Measurements from ENCODE around the gene DYNLT2. TPM values are rescaled to one million over a fixed set of nuclear protein-coding genes. Genes with fewer than 3 reads are reported as not detected.

Gene DYNLT2, protein sequence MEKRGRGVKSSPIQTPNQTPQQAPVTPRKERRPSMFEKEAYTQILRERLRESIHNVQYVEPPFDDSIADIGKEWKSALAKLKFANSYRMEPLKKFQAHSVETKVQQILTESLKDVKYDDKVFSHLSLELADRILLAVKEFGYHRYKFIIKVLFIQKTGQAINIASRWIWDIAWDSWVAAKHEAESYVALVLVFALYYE
- total RNA-seq, result 0.75 TPM
- long read RNA-seq, partial matches to known transcripts, result 0 of 1 reads
- long read RNA-seq, other reads (novel, unspliced or antisense), result 0 of 1 reads

DNA sequence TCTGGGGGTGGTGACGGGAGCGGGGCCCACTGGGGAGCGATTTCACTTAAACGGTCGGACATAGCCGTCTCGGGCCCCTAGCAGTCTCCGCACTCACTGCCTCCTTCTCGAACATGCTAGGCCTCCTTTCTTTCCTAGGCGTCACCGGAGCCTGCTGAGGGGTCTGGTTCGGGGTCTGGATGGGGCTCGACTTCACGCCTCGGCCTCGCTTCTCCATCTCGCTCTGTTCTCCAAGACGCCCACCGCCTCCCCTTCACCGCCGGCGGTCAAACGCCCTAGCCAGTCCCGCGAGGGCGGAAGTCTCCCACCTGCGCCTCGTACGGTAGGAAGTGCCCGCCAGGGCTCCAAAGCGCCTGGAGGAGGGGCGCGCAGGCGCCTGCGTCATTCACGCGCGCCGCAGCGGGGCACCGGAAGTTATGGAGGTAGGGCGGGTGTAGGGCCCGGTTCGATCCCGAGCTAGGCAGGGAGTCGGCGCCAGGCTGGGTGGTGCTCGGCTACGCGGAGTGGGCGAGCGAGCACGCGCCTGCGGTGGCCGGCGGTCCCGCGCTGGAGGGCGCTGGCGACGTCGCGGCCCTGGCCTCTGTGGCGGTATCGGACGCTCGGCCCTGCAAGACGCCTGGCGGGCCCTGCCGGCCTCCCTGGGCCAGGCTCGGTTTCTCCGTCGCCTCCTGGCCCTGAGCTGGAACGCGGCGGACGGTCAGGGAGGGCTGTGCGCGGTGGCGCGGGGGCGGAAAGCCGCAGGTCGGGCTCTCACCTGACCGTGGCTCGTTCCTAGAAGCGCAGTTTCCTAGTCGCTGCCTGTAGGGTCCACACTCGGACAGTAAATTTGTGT, at the start of gene DYNLT2, which contains the start of gene ERMARD:
Gene DYNLT2 (minus strand): TSS at position 331 of the 832 bp plus-strand sequence. CDS start 114 bp downstream, at position 217.
Gene ERMARD (plus strand): TSS at position 381 of the 832 bp plus-strand sequence. CDS start 36 bp downstream, at position 417.
- DNase-seq (peak; percentile 96), ATAC-seq (ENCODE audit: poor library complexity) (peak; percentile 100)
- intact Hi-C loops (cut with DNase I), result loop anchor here (10.0 kb wide), 1 partner anchor 803 kb away; the partner anchor contains the start of genes PSMB1 and TBP

DNA sequence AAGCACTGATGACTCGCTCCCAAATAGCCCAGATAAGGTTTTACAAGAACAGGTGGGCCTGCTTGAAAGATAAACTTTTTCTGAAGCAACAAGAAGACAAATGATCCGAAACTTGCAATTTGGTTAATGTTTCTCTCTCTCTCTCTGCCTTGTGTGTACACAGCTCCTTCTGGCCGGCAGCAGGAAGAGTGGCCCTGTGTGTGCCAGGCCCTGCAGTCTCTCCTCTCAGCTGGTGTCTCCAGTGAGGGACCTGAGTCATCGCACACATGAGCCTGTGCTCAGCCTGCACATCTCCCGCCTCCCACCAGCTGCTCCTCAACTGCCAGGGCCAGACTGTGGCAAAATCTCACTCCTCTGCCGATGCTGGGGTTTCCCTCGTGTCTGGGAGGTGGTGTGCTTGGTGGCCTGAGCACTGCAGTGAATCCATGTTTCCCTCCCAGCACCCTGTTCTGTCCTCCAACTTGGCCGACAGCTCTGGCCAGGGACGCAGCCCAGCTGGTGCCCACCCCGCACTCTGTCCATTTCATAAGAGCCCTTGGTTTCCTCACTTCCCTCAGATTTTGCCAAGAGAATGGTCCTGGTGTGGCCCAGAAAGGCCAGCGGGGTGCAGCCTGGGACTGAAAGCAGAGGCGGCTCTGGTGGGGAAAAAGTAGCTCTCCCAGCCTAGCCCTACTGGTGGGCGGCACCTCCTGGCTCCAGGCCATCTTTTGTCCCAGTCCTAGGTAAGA, 49.5 kb upstream of the DYNLT2 start:
- intact Hi-C loops (cut with DNase I), result no loop called here
- ATAC-seq (ENCODE audit: poor library complexity) (no peak), DNase-seq (no peak)

DNA sequence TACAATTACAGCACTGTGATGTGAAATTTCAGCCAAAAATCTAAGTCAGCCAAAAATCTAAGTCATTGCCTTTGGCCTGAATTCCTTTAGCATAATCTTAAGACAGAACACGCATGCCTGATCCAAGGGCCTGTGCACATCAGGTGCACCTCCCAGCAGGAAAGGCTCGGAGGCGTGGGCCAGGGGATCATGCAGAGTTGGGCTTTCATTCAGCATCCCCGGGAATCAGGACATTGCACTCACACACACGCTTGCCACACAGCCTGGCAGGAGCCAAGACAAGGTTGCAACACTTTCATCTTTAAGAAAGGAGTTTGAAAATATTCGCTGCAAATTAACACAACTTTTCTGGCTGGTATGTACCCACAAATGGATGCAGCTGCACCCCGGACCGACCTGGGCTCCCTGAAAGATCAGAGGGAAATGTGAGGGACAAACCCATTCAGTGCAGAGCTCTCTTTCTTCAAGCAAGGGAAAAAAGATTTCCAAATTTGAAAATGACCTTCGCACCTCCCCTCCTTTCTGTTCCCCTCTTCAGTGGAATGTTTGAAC, 48.8 kb upstream of the DYNLT2 start:
- DNase-seq (no peak), ATAC-seq (ENCODE audit: poor library complexity) (no peak)
- intact Hi-C loops (cut with DNase I), result no loop called here

DNA sequence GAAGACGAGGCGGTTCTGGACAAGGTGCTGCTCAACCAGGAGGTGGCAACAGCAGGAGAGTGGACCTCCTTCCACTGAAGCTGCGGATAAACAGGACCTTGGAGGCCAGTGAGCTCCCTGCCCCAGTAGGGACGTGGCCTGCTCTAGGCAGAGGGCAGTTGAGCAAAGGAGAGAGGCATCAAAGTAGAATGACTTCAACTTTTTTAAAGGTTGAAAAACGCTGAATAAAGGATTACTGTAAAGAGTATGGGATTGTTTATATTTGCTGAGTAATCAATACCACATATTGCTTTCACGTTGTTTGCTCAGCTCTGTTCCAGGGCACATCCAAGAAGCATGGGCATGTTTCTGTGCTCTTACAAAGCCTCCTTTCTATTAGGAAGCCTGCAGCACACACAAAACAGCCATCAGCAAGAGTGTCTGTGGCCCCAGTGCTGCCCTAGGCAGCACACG, 48.1 kb upstream of the DYNLT2 start:
- no peak for DNase-seq
- no peak for ATAC-seq (ENCODE audit: poor library complexity)
- intact Hi-C loops (cut with DNase I), result no loop called here

DNA sequence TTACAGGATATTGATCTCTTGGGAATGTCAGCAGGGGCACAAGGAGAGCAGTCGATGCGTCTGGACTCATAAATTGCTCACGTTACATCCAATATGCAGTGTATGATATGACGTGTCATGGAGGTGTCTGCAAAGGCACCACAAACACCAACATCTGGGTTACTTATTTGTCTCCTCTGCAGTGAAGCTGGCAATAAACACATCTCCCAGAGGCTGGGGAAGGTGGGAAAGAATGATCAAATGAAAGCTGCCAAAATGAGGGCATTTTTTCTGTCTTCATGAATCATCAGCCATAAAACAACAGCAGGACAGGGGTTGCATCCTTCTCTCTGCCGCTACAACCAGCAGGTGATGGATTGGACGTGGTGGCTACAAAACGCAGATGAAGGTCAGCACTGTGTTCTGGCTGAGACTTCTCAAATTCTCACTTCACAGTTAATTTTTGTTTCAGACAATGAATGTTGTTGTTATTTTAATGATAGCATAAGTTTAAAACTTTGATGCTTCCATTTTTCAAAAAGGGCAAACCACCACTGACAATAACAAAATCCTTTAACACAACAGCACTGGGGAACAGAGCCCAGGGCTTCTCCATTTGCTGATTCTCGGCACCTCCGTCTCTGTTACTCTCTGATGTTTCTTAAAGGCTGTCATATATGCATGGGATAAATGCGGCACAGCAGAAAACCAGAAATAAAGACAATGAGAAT, 47.5 kb upstream of the DYNLT2 start:
- ATAC-seq (ENCODE audit: poor library complexity) (no peak), DNase-seq (no peak)
- intact Hi-C loops (cut with DNase I), result no loop called here

DNA sequence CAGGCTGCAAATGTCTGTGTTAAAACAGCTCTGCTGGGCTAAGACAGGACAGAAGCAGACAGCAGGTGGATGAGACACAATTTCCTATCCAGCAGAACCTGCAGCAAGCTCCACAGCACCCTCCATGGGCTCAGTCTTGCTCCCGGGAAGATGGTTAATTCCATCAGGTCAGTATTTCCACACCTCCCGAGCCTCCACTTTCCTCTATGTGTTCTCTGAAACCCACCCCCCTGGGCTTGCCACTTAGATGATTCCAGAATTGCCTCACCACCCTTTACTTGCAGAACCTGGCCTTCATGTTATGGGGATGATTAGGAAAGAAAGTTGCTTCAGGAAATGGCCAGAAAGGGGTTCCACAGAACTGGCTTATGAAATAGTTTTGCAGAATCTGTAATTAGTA, 43.8 kb upstream of the DYNLT2 start:
- no peak for DNase-seq
- no peak for ATAC-seq (ENCODE audit: poor library complexity)
- intact Hi-C loops (cut with DNase I), result no loop called here

DNA sequence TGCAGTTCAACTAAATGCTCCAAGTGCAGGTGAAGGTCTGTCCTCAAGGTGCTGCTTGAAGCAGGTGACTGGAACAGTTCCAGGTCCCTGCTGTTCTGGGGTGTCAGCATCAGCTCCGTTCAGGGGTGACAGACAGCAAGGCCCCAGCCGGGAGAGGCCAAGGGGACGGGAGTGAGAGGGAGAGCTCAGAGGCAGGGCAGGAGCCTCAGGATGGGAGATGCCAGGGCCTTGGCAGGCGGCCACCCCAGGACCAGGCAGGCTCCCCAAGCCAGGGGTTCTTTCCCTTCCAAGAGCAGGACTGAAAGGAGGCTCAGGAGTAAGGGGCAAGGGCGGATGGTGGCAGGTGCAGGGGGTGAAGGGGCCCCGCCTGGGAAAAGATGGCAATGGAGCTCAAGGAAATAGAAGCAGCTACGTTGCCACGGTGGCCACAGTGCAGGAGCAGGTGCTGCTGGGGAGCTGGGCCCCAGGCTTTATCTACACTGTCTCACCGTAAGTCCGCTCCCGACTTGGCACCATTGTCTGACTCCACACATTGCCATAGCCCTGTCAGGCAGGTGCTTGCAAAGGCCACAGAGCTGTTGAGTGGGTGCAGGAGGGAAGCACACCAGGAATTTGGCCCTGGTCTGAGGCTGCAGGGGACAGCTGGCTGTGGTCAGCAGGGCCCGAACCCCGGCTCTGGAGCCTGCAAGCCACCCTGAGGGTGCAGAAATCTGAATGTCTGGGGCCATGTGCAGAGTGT, 43.1 kb upstream of the DYNLT2 start:
- DNase-seq, result no peak
- intact Hi-C loops (cut with DNase I), result no loop called here
- no peak for ATAC-seq (ENCODE audit: poor library complexity)

DNA sequence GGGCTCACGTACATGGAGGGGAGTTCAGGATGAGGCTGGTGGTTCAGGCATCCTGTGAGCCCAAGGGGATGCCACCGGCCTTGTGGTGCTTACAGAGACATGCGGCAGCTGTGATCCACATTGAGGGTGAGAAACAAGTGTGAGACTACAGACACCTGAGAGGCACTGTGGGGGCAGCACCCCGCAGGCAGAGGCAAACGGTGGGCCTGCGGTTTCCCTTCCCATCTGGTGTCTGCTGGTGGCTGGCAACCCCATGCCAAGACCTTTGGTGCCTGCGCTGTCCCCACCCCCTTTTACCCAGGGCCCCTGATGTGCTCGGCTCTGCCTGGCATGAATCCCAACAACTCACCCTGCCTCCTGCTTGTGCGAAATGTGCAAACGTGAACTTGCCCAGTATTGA, 42.0 kb upstream of the DYNLT2 start:
- intact Hi-C loops (cut with DNase I), result no loop called here
- ATAC-seq (ENCODE audit: poor library complexity) (no peak), DNase-seq (no peak)

DNA sequence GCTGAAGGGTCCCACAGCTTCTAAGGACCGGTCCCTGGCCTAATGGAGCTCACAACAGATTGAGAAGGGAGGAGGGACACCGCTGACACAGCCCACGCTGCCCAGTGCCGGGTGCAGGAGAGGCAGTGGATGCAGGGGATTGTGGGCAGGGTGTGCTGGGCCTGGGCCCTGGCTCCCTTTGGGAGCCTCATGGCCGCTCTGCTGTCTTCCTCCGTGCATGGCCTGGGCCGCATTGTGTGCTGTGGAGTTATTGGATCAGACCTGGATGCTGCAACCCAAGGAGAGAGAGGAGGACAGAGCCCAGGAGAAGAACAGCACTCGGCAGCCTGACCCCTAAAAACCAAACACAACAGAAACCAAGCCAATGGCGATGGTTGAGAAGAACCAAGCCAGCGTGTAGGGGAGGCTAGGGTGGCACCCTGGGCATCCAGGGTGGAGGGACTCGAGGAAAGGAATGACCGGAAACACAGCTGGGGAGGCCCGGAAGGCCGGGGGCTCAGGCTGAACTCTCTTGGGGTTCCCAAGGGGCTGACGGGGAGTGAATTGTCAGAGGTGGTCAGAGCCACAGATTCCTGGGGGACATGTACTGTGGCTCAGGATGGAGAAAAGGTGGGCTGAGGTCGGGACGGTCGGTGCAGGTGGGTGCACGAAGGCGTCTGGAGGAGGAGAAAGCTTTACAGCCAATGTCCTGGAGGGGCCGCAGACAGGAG, 41.1 kb upstream of the DYNLT2 start:
- DNase-seq (no peak), ATAC-seq (ENCODE audit: poor library complexity) (no peak)
- intact Hi-C loops (cut with DNase I), result no loop called here

DNA sequence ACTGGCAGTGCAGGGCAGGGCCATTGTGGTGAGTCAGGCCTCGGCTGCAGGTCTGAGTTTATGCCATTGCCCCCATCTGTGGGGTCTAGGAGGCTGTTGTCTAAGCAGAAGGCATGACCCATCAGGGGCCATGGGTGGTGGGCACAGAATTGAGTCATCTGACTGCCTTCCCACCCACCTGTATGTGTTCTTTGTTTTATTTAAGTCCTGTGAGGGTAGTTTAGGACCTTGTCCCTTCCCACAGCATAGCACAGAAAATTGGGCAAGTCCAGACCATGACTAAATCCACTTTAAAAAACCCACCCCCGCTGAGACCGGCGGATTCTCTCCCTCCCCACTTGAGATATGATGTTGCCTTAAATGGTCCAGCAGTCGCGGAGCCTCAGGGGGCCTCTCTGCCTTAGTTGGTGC, 40.4 kb upstream of the DYNLT2 start:
- intact Hi-C loops (cut with DNase I), result no loop called here
- DNase-seq (no peak), ATAC-seq (ENCODE audit: poor library complexity) (no peak)

DNA sequence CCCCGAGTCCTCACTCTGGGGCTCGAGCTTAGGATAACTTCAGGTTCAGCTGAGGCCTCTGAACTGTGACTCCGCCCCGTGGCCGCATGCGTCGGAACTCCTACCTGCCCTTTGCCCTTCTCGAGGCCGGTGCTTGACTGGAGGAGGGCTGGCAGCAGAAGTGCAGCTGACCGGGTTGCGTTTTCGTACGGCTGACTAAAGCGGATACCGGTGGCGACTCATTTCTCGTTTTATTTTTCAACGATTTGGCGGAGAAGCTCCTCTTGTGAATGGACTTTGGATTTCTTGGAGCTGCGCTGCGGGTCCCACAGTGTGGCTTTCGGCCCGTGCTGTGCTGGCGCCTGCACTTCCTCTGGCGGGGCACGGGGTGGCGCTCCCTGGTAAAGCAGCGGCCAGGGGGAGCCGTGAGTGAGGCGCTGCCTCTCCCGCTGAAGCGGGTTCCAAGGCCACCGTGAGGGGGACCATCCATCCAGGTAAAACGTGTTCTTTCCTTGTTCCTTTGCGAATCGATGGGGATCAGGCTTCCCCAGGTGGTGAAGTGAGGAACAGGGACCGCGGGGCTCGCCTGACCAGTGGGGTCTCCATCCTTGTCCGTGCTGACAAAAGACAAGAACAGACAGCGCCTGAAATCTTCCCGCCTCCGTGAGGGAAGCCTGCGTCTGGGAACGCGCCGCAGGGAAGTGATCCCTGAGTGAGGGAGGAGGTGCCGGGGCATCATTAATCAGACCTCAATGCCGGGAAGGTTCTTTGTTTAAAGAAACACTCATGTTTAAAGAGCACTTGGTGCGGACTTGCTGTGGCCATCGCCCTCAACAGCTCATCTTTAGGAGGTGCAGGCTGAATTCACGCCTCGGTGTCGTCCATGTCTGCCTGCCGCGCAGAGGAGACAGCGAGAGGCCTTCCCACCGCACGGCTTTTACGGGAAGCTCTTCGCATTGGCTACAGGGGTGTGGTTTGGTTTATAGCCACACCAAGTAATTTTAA, 38.9 kb upstream of the DYNLT2 start:
- intact Hi-C loops (cut with DNase I), result loop anchor here (5.0 kb wide), 1 partner anchor 742 kb away; no protein-coding TSS in a partner anchor
- ATAC-seq (ENCODE audit: poor library complexity), result peak; percentile 98
- DNase-seq, result peak; percentile 79

DNA sequence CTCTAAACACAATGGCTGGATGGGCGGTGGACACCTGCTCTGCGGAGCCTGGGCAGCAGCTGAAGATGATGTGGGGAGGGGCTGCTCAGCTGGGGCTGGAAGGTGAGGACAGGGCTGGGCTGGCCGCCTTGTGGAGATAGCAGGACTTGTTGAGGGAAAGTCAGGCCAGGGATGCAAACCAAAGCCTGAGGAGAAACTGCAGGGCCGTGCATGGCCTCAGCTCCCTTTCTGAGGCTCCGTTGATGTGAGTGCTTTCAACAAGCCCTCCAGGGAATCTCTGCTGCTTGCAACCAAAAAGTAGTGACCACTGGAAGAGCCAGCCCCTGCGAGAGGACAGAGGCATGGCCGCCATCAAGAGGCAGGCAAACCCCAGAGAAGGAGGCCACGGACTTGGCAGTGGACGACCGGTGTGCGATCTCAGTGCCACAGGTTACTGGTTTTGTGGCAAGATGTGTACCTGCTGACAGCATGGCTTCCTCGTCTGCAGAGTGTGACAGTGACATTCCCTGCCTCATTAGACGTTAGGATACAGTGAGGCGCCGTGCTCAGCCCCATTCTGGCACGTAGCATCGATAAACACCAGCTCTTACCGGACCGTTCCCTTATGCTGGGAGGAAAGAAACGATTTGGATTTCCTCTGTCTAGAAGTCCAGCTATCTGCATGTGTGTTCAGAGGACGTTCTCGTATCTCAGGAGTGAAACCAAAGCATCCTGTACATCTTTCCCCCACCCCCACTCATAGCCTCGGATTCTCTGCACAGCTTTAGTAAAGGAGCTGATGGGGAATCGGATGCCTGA, 38.0 kb upstream of the DYNLT2 start:
- DNase-seq (no peak), ATAC-seq (ENCODE audit: poor library complexity) (no peak)
- intact Hi-C loops (cut with DNase I), result loop anchor here (5.0 kb wide), 1 partner anchor 743 kb away; no protein-coding TSS in a partner anchor

DNA sequence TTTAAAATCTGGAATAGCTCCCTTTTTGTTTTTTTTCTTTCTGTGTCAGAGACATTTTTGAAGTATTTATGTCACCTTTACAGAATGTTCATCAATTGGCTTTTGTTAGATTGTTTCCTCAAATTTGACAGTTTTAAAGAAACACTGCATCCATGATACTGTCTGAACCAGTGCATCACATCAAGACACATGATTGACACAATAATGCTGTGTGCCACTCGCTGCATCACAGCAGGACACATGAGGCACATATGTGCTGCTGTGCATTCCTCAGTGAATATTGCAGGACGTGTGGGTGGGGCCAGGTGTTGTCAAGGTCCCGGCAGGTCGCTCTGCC, 37.4 kb upstream of the DYNLT2 start:
- DNase-seq (no peak), ATAC-seq (ENCODE audit: poor library complexity) (no peak)
- intact Hi-C loops (cut with DNase I), result loop anchor here (5.0 kb wide), 1 partner anchor 744 kb away; no protein-coding TSS in a partner anchor

DNA sequence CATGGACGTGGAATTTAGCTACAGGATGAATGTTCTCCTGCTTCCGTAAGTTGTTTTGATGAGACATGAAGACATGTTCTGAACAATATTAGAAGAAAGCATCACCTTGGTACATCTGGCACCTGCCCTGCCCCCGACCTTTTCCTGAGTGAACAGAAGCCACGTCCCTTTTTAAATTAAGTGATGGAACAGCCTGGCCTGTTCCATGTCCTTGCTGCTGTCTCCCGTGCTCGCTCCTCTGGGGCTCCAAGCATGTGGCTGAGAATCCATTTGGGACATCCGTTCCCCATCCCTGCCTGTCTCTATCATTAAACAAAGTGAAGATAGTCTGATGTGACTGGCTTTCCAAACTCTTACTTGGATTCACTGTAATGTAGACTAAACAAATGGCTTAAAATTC, 36.4 kb upstream of the DYNLT2 start:
- intact Hi-C loops (cut with DNase I), result loop anchor here (5.0 kb wide), 1 partner anchor 745 kb away; no protein-coding TSS in a partner anchor

DNA sequence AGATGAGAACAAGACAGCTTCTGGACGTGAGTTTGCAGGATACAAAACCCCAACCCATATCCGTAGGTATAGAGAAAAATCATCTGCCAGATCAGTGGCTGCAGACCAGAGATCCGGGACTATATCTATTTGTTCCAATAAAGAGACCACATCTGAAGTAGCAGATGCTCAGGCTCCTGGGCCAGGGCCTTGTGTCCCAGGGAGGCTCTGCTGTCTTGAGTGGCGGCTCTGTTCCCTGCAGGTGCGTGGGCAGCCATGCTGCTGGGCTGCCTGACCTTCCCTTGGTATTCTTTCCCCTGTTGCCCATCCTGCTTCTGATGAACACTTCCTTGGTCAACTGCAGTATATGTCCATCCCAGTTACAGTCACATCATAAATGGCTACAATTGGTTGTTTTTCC, 35.0 kb upstream of the DYNLT2 start:
- intact Hi-C loops (cut with DNase I), result loop anchor here (5.0 kb wide), 1 partner anchor 746 kb away; no protein-coding TSS in a partner anchor
- no peak for DNase-seq
- no peak for ATAC-seq (ENCODE audit: poor library complexity)

More for the DNA sequence above, 36.4 kb upstream of the DYNLT2 start:
- no peak for ATAC-seq (ENCODE audit: poor library complexity)
- DNase-seq, result no peak

Data from Right ventricle myocardium superior (tissue), 1 donor.